Loucy (cell line): ENCODE data around the gene MPV17L.
"Not testable (repeated sequence)": the region's sequence is repeated elsewhere in the genome, so short reads cannot be mapped to it uniquely, and the experiment has no call there.

Experiments used
- H2AFZ ChIP-seq: fragments of 200-600 bp; sonication (generic); 2 replicates; pipeline ENCODE4 v1.6.0; 2016; ENCODE audit warnings: antibody characterized with exemption, mild to moderate bottlenecking, low read length, moderate library complexity
- H3F3A ChIP-seq: fragments of 200-600 bp; 2 replicates; pipeline ENCODE4 v1.6.0; 2016; ENCODE audit warnings: antibody characterized with exemption, low read depth, mild to moderate bottlenecking
- H3K27me3 ChIP-seq: fragments of 200-600 bp; sonication (generic); 2 replicates; pipeline ENCODE4 v1.6.1; 2014; ENCODE audit warnings: low read length, mild to moderate bottlenecking; ENCODE audit not compliant: insufficient read depth, poor library complexity, severe bottlenecking
- H3K36me3 ChIP-seq: fragments of 200-600 bp; sonication (generic); 2 replicates; pipeline ENCODE4 v1.6.1; 2016; ENCODE audit warnings: low read length; ENCODE audit not compliant: insufficient read depth
- H3K4me1 ChIP-seq: fragments of 200-600 bp; sonication (generic); 2 replicates; pipeline ENCODE4 v1.5.1; 2014; ENCODE audit warnings: low read length, mild to moderate bottlenecking; ENCODE audit not compliant: insufficient read depth, poor library complexity, severe bottlenecking
- H3K4me2 ChIP-seq: fragments of 200-600 bp; sonication (generic); 2 replicates; pipeline ENCODE4 v1.6.0; 2014; ENCODE audit warnings: antibody characterized with exemption, low read length, low read depth, mild to moderate bottlenecking; ENCODE audit not compliant: poor library complexity, severe bottlenecking
- H3K4me3 ChIP-seq: fragments of 200-600 bp; sonication (generic); 2 replicates; pipeline ENCODE4 v1.5.1; 2014; ENCODE audit warnings: low read length, mild to moderate bottlenecking, mixed read lengths; ENCODE audit not compliant: poor library complexity, severe bottlenecking
- H3K79me2 ChIP-seq: fragments of 200-600 bp; sonication (generic); 2 replicates; pipeline ENCODE4 v1.6.1; 2014; ENCODE audit warnings: low read length; ENCODE audit not compliant: insufficient read depth
- H3K9ac ChIP-seq: fragments of 200-600 bp; sonication (generic); 2 replicates; pipeline ENCODE4 v1.6.0; 2014; ENCODE audit warnings: mild to moderate bottlenecking, low read depth, low read length, moderate library complexity; ENCODE audit not compliant: poor library complexity, severe bottlenecking
- H3K9me2 ChIP-seq: fragments of 200-600 bp; sonication (generic); replicated peaks from 2 replicates; pipeline ENCODE4 v1.6.1; 2016; ENCODE audit warnings: low read depth, low read length, mixed read lengths
- H3K9me3 ChIP-seq: fragments of 200-600 bp; sonication (generic); 2 replicates; pipeline ENCODE4 v1.6.1; 2014; ENCODE audit warnings: mild to moderate bottlenecking, antibody characterized with exemption, low read length, low read depth; ENCODE audit not compliant: insufficient read depth
- H4K20me1 ChIP-seq: fragments of 200-600 bp; sonication (generic); 2 replicates; pipeline ENCODE4 v1.6.0; 2014; ENCODE audit warnings: antibody characterized with exemption, low read length, mild to moderate bottlenecking; ENCODE audit not compliant: insufficient read depth, poor library complexity, severe bottlenecking
- EZH2phosphoT487 ChIP-seq: fragments of 200-600 bp; IDR thresholded peaks from 2 replicates; pipeline ENCODE4 v1.6.1; 2018; ENCODE audit warnings: antibody characterized with exemption, mild to moderate bottlenecking, moderate library complexity, borderline replicate concordance
- TF ChIP-seq, protein P1 (sequence below): fragments of 200-600 bp; sonication (generic); conservative IDR thresholded peaks from 2 replicates; pipeline ENCODE4 v1.5.1; 2014; ENCODE audit warnings: mild to moderate bottlenecking, antibody characterized with exemption, low read length

The MPV17L gene

GRCh38 chr16:15427648-15428239 lies 32.2 kb downstream of the MPV17L start:
- no peak overlapping the region for H3K4me3 ChIP-seq
- H3K36me3 ChIP-seq: no peaks in the 10 kb centered on the region
- no peaks in the 10 kb centered on the region for H3K79me2 ChIP-seq
- H3K9ac ChIP-seq: no peak overlapping the region
- no peaks in the 10 kb centered on the region for H3K9me3 ChIP-seq
- TF ChIP-seq EZH2phosphoT487: no peak
- TF ChIP-seq, protein P1, sequence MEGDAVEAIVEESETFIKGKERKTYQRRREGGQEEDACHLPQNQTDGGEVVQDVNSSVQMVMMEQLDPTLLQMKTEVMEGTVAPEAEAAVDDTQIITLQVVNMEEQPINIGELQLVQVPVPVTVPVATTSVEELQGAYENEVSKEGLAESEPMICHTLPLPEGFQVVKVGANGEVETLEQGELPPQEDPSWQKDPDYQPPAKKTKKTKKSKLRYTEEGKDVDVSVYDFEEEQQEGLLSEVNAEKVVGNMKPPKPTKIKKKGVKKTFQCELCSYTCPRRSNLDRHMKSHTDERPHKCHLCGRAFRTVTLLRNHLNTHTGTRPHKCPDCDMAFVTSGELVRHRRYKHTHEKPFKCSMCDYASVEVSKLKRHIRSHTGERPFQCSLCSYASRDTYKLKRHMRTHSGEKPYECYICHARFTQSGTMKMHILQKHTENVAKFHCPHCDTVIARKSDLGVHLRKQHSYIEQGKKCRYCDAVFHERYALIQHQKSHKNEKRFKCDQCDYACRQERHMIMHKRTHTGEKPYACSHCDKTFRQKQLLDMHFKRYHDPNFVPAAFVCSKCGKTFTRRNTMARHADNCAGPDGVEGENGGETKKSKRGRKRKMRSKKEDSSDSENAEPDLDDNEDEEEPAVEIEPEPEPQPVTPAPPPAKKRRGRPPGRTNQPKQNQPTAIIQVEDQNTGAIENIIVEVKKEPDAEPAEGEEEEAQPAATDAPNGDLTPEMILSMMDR: peak; percentile 53
- no peak overlapping the region for H3K4me2 ChIP-seq
- H3K27me3 ChIP-seq: no peaks in the 10 kb centered on the region
- H4K20me1 ChIP-seq: no peaks in the 10 kb centered on the region
- no peaks in the 10 kb centered on the region for H3F3A ChIP-seq
- H2AFZ ChIP-seq: no peak overlapping the region
- H3K9me2 ChIP-seq: no peaks in the 10 kb centered on the region
- no peaks in the 10 kb centered on the region for H3K4me1 ChIP-seq

DNA sequence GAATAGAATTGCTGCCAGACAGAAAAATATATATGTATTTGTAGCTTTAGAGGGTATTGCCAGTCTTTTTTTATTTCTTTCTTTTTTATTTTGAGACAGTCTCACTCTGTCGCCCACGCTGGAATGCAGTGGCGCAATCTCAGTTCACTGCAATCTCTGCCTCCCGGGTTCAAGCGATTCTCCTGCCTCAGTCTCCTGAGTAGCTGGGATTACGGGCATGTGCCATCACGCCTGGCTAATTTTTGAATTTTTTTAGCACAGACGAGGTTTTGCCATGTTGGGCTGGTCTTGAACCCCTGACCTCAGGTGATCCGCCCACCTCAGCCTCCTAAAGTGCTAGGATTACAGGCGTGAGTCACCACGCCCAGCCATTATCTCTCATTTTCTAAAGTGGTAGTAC lies 35.3 kb downstream of the MPV17L start:
- not testable (repeated sequence) for H3K9ac ChIP-seq, H3F3A ChIP-seq, H3K4me1 ChIP-seq, H2AFZ ChIP-seq, H3K9me2 ChIP-seq, H3K9me3 ChIP-seq, H3K36me3 ChIP-seq, H3K27me3 ChIP-seq, H4K20me1 ChIP-seq, H3K79me2 ChIP-seq, H3K4me2 ChIP-seq, H3K4me3 ChIP-seq

GRCh38 chr16:15434079-15434424 lies 38.5 kb downstream of the MPV17L start:
- Histone ChIP-seq H3K79me2 (no peaks in the 10 kb centered on the region), H3K9me3 (no peaks in the 10 kb centered on the region), H3F3A (no peaks in the 10 kb centered on the region), H3K4me2 (no peak overlapping the region), H3K27me3 (no peaks in the 10 kb centered on the region), H3K9ac (no peak overlapping the region), H3K36me3 (no peaks in the 10 kb centered on the region), H3K9me2 (no peaks in the 10 kb centered on the region), H2AFZ (no peak overlapping the region), H4K20me1 (no peaks in the 10 kb centered on the region), H3K4me1 (no peaks in the 10 kb centered on the region), H3K4me3 (no peak overlapping the region)
- TF ChIP-seq, protein P1: no peak

DNA sequence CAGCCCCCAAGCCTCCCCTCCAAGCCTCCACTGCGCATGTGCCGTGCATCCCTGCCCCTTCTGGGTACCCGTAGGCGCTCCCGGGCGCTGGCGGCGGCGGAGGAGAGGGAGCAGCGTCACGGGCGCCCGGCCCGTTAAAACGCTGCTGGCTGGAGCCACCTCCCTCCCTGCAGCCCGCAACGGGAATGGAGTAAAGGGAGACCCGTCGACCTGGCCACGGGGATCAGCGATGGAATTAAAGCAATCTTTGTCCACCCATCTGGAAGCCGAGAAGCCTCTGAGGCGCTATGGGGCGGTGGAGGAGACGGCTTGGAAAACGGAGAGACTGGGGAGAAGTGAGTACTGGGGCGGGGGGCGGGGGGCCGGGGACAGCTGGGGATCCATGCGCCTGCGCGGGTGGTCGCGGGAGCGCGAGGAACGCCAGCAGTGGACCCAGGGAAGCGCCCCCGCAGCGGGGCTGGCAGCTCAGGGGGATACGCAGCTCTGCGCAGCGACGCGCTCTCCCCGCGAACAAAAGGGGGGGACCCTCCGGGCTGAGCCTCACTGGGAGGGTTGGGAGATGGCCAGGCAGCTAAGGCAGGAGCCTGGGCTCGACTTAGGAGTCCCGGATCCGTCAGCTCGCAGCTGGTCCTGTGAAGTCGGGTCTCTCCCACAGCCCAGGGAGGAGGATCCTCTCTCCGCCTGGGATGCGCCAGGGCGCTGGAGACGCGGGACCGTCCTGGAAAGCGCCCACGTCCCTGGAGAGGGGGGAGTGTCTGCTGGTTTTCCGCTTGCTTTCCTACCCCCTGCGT lies 39.1 kb downstream of the MPV17L start, which contains the start of gene BMERB1:
BMERB1 (plus strand) TSS at position 164 of the 791 bp plus-strand sequence; CDS start at position 230, 66 bp downstream.
- Histone ChIP-seq H3K4me2 (no peak within 1 kb of the TSS), H3K9me2 (no peaks in the 10 kb centered on the region), H3F3A (no peaks in the 10 kb centered on the region), H3K79me2 (no peaks in the 10 kb centered on the region), H3K36me3 (no peaks in the 10 kb centered on the region), H3K27me3 (no peaks in the 10 kb centered on the region), H2AFZ (no peak within 1 kb of the TSS), H3K4me3 (no peak within 1 kb of the TSS), H4K20me1 (no peaks in the 10 kb centered on the region), H3K9ac (no peak within 1 kb of the TSS), H3K4me1 (no peaks in the 10 kb centered on the region), H3K9me3 (no peaks in the 10 kb centered on the region)
- TF ChIP-seq, protein P1: no peak
- no peak for TF ChIP-seq EZH2phosphoT487
